ENCODE measurements around the gene DDX51.

The DDX51 gene

DNA sequence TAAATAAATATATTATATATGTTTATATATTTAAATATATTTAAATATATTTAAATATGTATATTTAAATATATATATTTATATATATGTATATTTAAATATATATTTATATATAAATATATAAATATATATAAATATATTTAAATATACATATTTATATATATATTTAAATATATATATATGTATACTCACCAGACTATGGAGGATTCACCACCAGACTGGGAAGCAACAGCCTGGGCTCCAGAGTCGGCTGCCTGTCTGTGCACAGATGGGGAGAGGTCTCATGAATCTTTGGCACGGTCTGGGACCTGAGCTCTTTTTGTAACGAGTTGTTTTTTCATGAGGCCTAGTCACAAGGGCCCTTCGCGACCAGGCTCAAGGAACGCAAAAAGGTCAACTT, 21.5 kb upstream of the DDX51 start:
- TF ChIP-seq, protein P1, sequence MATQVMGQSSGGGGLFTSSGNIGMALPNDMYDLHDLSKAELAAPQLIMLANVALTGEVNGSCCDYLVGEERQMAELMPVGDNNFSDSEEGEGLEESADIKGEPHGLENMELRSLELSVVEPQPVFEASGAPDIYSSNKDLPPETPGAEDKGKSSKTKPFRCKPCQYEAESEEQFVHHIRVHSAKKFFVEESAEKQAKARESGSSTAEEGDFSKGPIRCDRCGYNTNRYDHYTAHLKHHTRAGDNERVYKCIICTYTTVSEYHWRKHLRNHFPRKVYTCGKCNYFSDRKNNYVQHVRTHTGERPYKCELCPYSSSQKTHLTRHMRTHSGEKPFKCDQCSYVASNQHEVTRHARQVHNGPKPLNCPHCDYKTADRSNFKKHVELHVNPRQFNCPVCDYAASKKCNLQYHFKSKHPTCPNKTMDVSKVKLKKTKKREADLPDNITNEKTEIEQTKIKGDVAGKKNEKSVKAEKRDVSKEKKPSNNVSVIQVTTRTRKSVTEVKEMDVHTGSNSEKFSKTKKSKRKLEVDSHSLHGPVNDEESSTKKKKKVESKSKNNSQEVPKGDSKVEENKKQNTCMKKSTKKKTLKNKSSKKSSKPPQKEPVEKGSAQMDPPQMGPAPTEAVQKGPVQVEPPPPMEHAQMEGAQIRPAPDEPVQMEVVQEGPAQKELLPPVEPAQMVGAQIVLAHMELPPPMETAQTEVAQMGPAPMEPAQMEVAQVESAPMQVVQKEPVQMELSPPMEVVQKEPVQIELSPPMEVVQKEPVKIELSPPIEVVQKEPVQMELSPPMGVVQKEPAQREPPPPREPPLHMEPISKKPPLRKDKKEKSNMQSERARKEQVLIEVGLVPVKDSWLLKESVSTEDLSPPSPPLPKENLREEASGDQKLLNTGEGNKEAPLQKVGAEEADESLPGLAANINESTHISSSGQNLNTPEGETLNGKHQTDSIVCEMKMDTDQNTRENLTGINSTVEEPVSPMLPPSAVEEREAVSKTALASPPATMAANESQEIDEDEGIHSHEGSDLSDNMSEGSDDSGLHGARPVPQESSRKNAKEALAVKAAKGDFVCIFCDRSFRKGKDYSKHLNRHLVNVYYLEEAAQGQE (IDR thresholded peaks at IDR 0.05; ENCODE audit: insufficient read depth in 1 of 2, low read depth in 2 of 2, low read length in 2 of 2): no peak
- no peak for TF ChIP-seq SIN3A (IDR thresholded peaks at IDR 0.05; ENCODE audit: borderline replicate concordance, insufficient read depth, low read length)
- no peak for TF ChIP-seq FOXP2 (optimal IDR thresholded peaks at IDR 0.05; ENCODE audit: borderline replicate concordance, extremely low read depth, extremely low read length, insufficient read depth)
- no peak for TF ChIP-seq TAF1 (IDR thresholded peaks at IDR 0.05; ENCODE audit: borderline replicate concordance, insufficient read depth, low read length)
- TF ChIP-seq POLR2AphosphoS5 (IDR thresholded peaks at IDR 0.05; ENCODE audit: low read depth, low read length): no peak

DNA sequence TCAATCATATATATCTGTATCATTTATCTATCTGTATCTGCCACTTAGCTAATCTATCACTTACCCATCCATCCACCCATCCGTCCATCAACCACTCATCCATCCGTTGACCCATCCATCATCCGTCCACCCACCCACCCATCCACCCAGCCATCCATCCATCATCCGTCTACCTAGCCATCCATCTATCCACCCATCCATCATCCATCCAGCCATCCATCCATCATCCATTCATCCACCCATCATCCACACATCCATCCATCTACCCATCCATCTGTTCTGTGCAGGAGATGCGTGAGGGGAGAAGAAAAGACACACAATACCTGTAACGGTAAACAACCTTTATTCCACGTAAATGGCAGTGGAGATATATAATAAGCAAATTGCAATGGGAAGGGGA, 20.3 kb upstream of the DDX51 start:
- TF ChIP-seq FOXP2 (optimal IDR thresholded peaks at IDR 0.05; ENCODE audit: borderline replicate concordance, extremely low read depth, extremely low read length, insufficient read depth): no peak
- no peak for TF ChIP-seq SIN3A (IDR thresholded peaks at IDR 0.05; ENCODE audit: borderline replicate concordance, insufficient read depth, low read length)
- no peak for TF ChIP-seq POLR2AphosphoS5 (IDR thresholded peaks at IDR 0.05; ENCODE audit: low read depth, low read length)

DNA sequence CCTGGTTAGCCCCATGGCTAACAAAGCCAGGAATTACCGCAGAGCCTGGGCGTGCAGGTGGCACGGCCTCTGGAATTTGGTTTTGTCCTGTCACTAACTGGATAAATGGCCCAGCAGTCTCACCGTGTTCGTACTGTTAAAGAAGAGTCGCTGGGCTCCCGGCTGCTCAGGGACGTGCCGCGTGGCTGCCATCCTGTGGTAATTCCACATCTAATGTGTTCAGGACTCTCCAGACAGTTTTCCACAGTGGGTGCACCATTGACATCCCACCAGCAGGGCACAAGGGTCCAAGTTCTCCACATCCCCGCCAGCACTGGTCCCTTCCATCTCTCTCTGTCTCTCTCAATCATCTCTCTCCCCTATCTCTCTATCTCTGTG, 19.8 kb upstream of the DDX51 start:
- no peak for TF ChIP-seq SIN3A (IDR thresholded peaks at IDR 0.05; ENCODE audit: borderline replicate concordance, insufficient read depth, low read length)
- TF ChIP-seq, protein P1 (IDR thresholded peaks at IDR 0.05; ENCODE audit: insufficient read depth in 1 of 2, low read depth in 2 of 2, low read length in 2 of 2): no peak

DNA sequence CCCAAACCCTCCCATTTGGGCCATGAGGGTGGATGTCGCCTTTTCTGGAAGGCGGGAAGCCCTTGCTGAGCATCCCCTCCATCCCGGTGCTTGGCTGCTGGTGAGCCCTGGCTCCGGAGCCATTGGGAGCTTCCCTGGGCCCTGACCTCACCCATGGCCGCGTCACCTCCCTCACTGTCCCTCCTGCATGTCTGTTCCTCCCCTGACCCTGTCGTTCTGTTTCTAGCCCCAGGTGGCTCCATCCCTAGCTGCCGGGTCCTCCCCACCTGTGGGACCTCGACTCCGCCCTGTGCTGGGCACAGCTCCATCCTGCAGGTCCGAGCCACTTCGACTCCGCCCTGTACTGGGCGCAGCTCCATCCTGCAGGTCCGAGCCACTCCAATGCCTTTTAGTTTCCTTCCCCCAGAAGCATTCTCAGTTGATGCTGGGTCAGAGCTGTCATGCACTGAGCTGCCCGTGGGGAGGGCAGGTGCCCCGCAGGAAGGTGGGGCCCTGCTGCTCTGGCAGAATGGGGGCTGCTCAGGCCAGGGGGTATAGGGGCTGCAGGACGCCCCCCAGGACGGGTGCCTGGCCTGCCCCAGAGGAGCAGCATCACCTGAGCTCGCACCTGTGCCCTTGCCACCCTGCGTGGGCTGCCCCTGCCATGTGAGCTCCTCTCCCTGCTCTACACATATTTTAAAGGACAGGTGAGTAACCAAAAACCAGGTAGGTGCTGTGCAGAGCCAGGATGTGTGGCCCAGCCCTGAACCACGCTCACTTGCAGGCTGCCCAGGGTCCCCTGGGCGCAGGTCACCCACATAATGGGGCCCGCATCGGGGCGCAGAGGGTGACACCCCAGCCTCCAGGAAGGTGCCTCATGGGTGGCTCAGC, 19.2 kb upstream of the DDX51 start:
- TF ChIP-seq TAF1 (IDR thresholded peaks at IDR 0.05; ENCODE audit: borderline replicate concordance, insufficient read depth, low read length) (no peak), SIN3A (IDR thresholded peaks at IDR 0.05; ENCODE audit: borderline replicate concordance, insufficient read depth, low read length) (no peak), FOXP2 (optimal IDR thresholded peaks at IDR 0.05; ENCODE audit: borderline replicate concordance, extremely low read depth, extremely low read length, insufficient read depth) (no peak), POLR2AphosphoS5 (IDR thresholded peaks at IDR 0.05; ENCODE audit: low read depth, low read length) (no peak)
- TF ChIP-seq, protein P1 (IDR thresholded peaks at IDR 0.05; ENCODE audit: insufficient read depth in 1 of 2, low read depth in 2 of 2, low read length in 2 of 2): no peak

DNA sequence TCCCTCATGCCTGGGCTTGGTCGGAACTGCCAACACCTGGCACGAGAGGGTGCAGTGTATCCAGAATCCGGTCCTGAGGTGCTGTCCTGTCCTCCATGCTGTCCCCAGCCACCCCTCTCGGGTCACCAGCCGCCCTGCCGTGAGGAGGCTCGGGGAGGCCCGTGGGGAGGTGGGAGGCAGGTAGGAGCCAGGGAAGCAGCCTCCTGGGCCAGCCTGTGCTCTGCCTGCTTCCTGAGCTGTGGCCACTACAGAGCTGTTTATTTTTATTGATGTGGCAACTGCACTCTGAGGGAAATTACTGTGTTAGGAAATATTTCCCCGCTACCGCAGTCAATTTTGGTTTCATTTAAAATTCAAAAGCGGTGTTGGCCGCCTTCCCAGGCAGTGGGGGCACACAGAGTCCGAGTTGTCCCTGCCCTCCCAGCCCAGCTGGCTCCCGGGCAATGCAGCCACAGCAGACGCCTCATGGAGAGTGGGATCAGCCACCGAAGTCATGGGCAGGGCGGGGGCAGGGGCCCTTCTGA, 18.5 kb upstream of the DDX51 start:
- TF ChIP-seq FOXP2 (optimal IDR thresholded peaks at IDR 0.05; ENCODE audit: borderline replicate concordance, extremely low read depth, extremely low read length, insufficient read depth): peak; percentile 7
- no peak for TF ChIP-seq POLR2AphosphoS5 (IDR thresholded peaks at IDR 0.05; ENCODE audit: low read depth, low read length)

DNA sequence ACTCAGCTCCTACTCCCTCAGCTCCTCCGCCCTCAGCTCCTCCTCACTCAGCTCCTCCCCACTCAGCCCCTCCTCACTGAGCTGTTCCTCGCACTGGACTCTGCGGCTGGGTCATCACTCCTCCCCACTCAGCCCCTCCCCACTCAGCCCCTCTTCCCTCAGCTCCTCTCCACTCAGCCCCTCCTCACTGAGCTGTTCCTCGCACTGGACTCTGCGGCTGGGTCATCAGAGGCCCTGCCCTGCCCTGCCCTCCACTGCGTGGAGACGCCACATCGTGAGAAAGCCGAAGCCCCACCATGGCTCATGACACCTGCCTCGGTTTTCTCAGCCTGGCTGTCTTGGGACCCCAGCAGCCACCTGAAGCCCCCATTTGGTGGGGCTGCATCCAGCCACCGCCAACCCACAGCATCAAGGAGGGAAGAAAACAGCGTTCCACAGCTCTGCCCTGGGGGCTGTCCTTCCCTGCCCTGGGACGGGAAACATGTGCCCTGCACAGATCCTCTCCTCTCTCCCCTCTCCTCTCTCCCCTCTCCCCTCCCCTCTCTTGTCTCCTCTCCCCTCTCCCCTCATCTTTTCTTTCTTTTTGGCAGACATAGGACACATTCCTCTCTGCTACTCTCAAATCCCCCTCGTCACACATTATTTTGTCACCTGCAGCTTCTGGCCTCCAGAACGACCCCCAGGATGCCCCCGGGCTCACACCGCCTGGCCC, 17.8 kb upstream of the DDX51 start:
- TF ChIP-seq TAF1 (IDR thresholded peaks at IDR 0.05; ENCODE audit: borderline replicate concordance, insufficient read depth, low read length): no peak
- TF ChIP-seq POLR2AphosphoS5 (IDR thresholded peaks at IDR 0.05; ENCODE audit: low read depth, low read length): no peak
- no peak for TF ChIP-seq FOXP2 (optimal IDR thresholded peaks at IDR 0.05; ENCODE audit: borderline replicate concordance, extremely low read depth, extremely low read length, insufficient read depth)
- TF ChIP-seq, protein P1 (IDR thresholded peaks at IDR 0.05; ENCODE audit: insufficient read depth in 1 of 2, low read depth in 2 of 2, low read length in 2 of 2): no peak
- TF ChIP-seq SIN3A (IDR thresholded peaks at IDR 0.05; ENCODE audit: borderline replicate concordance, insufficient read depth, low read length): no peak

All from PFSK-1 (cell line).